ENCODE results near the gene OTULINL.

Gene OTULINL

GRCh38 chr5:14603141-14603540 lies 21.5 kb downstream of the OTULINL start:
- TF ChIP-seq CTCF (IDR thresholded peaks at IDR 0.05; ENCODE audit: extremely low read depth, insufficient read depth, missing control alignments): no peak
- in situ Hi-C loops (cut with MboI; ENCODE audit: low pct_unique_long_range_greater_than_20kb, low sequenced_read_pairs, unreplicated experiment): no loop called here
- DNase-seq (ENCODE audit: low spot score): no peak

- no peak for TF ChIP-seq CTCF (IDR thresholded peaks at IDR 0.05; ENCODE audit: extremely low read depth, insufficient read depth, missing control alignments)
- no peak for DNase-seq (ENCODE audit: low spot score)
- in situ Hi-C loops (cut with MboI; ENCODE audit: low pct_unique_long_range_greater_than_20kb, low sequenced_read_pairs, unreplicated experiment): no loop called here
Observed at GRCh38 chr5:14607104-14607503, 25.5 kb downstream of the OTULINL start.

GRCh38 chr5:14608169-14608568 lies 26.6 kb downstream of the OTULINL start:
- TF ChIP-seq CTCF (IDR thresholded peaks at IDR 0.05; ENCODE audit: extremely low read depth, insufficient read depth, missing control alignments): no peak
- DNase-seq (ENCODE audit: low spot score): no peak
- in situ Hi-C loops (cut with MboI; ENCODE audit: low pct_unique_long_range_greater_than_20kb, low sequenced_read_pairs, unreplicated experiment): no loop called here

GRCh38 chr5:14611737-14612136 lies 30.1 kb downstream of the OTULINL start:
- no peak for TF ChIP-seq CTCF (IDR thresholded peaks at IDR 0.05; ENCODE audit: extremely low read depth, insufficient read depth, missing control alignments)
- DNase-seq (ENCODE audit: low spot score): no peak
- in situ Hi-C loops (cut with MboI; ENCODE audit: low pct_unique_long_range_greater_than_20kb, low sequenced_read_pairs, unreplicated experiment): no loop called here

- no peak for TF ChIP-seq CTCF (IDR thresholded peaks at IDR 0.05; ENCODE audit: extremely low read depth, insufficient read depth, missing control alignments)
- DNase-seq (ENCODE audit: low spot score): no peak
- in situ Hi-C loops (cut with MboI; ENCODE audit: low pct_unique_long_range_greater_than_20kb, low sequenced_read_pairs, unreplicated experiment): no loop called here
Observed at GRCh38 chr5:14614490-14614889, 32.9 kb downstream of the OTULINL start.

- no peak for TF ChIP-seq CTCF (IDR thresholded peaks at IDR 0.05; ENCODE audit: extremely low read depth, insufficient read depth, missing control alignments)
- DNase-seq (ENCODE audit: low spot score): no peak
- in situ Hi-C loops (cut with MboI; ENCODE audit: low pct_unique_long_range_greater_than_20kb, low sequenced_read_pairs, unreplicated experiment): no loop called here
Observed at GRCh38 chr5:14615365-14615764, 33.8 kb downstream of the OTULINL start.

GRCh38 chr5:14617441-14617840 lies 35.8 kb downstream of the OTULINL start:
- no peak for DNase-seq (ENCODE audit: low spot score)
- in situ Hi-C loops (cut with MboI; ENCODE audit: low pct_unique_long_range_greater_than_20kb, low sequenced_read_pairs, unreplicated experiment): no loop called here
- TF ChIP-seq CTCF (IDR thresholded peaks at IDR 0.05; ENCODE audit: extremely low read depth, insufficient read depth, missing control alignments): no peak

Data from GM13977 (cell line).